ENCODE measurements around the gene NKX6-1. TPM values are rescaled to one million over a fixed set of nuclear protein-coding genes. Genes with fewer than 3 reads are reported as not detected.

NKX6-1 gene
- total RNA-seq, 2 experiments from 2014 or later, result not detected

DNA sequence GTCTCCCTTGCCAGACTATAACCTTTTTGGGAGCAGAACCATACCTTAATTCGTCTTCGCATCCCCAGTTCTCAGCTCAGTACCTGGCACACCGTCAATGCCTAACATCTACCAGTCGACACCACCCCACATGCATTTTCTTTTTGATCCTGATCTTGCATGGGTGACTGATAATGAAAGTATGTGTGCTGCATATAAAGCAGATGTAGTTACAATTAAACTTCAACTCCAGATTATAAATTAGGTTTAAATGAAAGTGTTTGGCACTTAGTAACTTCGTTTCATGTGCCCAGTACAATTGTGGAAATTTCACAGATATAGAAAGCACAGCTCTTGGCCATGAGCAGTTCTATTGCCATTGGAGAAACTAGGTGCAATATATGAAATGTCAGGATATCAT lies 8.8 kb upstream of the NKX6-1 start:
- Histone ChIP-seq H3K79me2 (ENCODE audit: insufficient read depth, low read depth, low read length) (no peaks in the 10 kb centered on the region), H2AFZ (ENCODE audit: low read length) (no peak overlapping the region), H3K4me2 (ENCODE audit: low read length) (no peak overlapping the region), H3K9me2 (ENCODE audit: insufficient read depth, low read length) (no peaks in the 10 kb centered on the region), H3K36me3 (ENCODE audit: insufficient read depth, low read length) (no peaks in the 10 kb centered on the region), H3K4me1 (ENCODE audit: insufficient read depth, low read length, poor library complexity, severe bottlenecking) (no peaks in the 10 kb centered on the region), H3K27ac (ENCODE audit: low read depth, low read length, poor library complexity, severe bottlenecking) (no peak overlapping the region), H4K20me1 (ENCODE audit: insufficient read depth, low read length) (no peaks in the 10 kb centered on the region), H3K4me3 (ENCODE audit: low read depth, low read length, poor library complexity, severe bottlenecking) (no peak overlapping the region), H3K9me3 (ENCODE audit: low read length) (no peaks in the 10 kb centered on the region)
- intact Hi-C loops (cut with micrococcal nuclease; ENCODE audit: unreplicated experiment), result loop anchor here (10.0 kb wide), 1 partner anchor 603 kb away; no protein-coding TSS in a partner anchor
- no peak for DNase-seq (ENCODE audit: low spot score)
- ChIA-PET CTCF (ENCODE audit: unreplicated experiment) (no interaction called here), POLR2A (no interaction called here)
- BruUV-seq (replicated peaks), result no TSS peak
- TF ChIP-seq, protein P1, sequence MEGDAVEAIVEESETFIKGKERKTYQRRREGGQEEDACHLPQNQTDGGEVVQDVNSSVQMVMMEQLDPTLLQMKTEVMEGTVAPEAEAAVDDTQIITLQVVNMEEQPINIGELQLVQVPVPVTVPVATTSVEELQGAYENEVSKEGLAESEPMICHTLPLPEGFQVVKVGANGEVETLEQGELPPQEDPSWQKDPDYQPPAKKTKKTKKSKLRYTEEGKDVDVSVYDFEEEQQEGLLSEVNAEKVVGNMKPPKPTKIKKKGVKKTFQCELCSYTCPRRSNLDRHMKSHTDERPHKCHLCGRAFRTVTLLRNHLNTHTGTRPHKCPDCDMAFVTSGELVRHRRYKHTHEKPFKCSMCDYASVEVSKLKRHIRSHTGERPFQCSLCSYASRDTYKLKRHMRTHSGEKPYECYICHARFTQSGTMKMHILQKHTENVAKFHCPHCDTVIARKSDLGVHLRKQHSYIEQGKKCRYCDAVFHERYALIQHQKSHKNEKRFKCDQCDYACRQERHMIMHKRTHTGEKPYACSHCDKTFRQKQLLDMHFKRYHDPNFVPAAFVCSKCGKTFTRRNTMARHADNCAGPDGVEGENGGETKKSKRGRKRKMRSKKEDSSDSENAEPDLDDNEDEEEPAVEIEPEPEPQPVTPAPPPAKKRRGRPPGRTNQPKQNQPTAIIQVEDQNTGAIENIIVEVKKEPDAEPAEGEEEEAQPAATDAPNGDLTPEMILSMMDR (conservative IDR thresholded peaks at IDR 0.05; ENCODE audit: low read length), result no peak
- TF ChIP-seq EZH2phosphoT487 (IDR thresholded peaks at IDR 0.05; ENCODE audit: borderline replicate concordance, low read depth, low read length), result no peak

- intact Hi-C loops (cut with micrococcal nuclease; ENCODE audit: unreplicated experiment), result loop anchor here (5.0 to 10.0 kb wide), 2 partner anchors 600 to 858 kb away; no protein-coding TSS in a partner anchor
- no peak for TF ChIP-seq EZH2phosphoT487 (IDR thresholded peaks at IDR 0.05; ENCODE audit: borderline replicate concordance, low read depth, low read length)
- TF ChIP-seq, protein P1 (conservative IDR thresholded peaks at IDR 0.05; ENCODE audit: low read length), result no peak
- POLR2A ChIA-PET, result no interaction called here
Measured at GRCh38 chr4:84504821-84505220, 5.7 kb upstream of the NKX6-1 start.

GRCh38 chr4:84503495-84504437 lies 4.7 kb upstream of the NKX6-1 start:
- intact Hi-C loops (cut with micrococcal nuclease; ENCODE audit: unreplicated experiment), result loop anchor here (5.0 to 10.0 kb wide), 2 partner anchors 599 to 856 kb away; no protein-coding TSS in a partner anchor
- Histone ChIP-seq H3K4me3 (ENCODE audit: low read depth, low read length, poor library complexity, severe bottlenecking) (no peak overlapping the region), H3K4me2 (ENCODE audit: low read length) (no peak overlapping the region), H4K20me1 (ENCODE audit: insufficient read depth, low read length) (no peaks in the 10 kb centered on the region), H3K27ac (ENCODE audit: low read depth, low read length, poor library complexity, severe bottlenecking) (no peak overlapping the region), H3K9me2 (ENCODE audit: insufficient read depth, low read length) (no peaks in the 10 kb centered on the region), H2AFZ (ENCODE audit: low read length) (no peak overlapping the region), H3K9me3 (ENCODE audit: low read length) (no peaks in the 10 kb centered on the region), H3K79me2 (ENCODE audit: insufficient read depth, low read depth, low read length) (no peaks in the 10 kb centered on the region), H3K4me1 (ENCODE audit: insufficient read depth, low read length, poor library complexity, severe bottlenecking) (no peaks in the 10 kb centered on the region), H3K36me3 (ENCODE audit: insufficient read depth, low read length) (no peaks in the 10 kb centered on the region)
- POLR2A ChIA-PET, result no interaction called here
- TF ChIP-seq EZH2phosphoT487 (IDR thresholded peaks at IDR 0.05; ENCODE audit: borderline replicate concordance, low read depth, low read length), result peak; percentile 35; the same call in 1 of the 2 replicates
- TF ChIP-seq, protein P1 (conservative IDR thresholded peaks at IDR 0.05; ENCODE audit: low read length), result peak; percentile 80
- no TSS peak for BruUV-seq (replicated peaks)
- DNase-seq (ENCODE audit: low spot score), result peak; percentile 63
- CTCF ChIA-PET (ENCODE audit: unreplicated experiment), result no interaction called here

More at GRCh38 chr4:84504821-84505220, 5.7 kb upstream of the NKX6-1 start:
- H3K4me2 ChIP-seq (ENCODE audit: low read length), result no peak overlapping the region
- no peak overlapping the region for H2AFZ ChIP-seq (ENCODE audit: low read length)
- no peaks in the 10 kb centered on the region for H3K4me1 ChIP-seq (ENCODE audit: insufficient read depth, low read length, poor library complexity, severe bottlenecking)
- no peaks in the 10 kb centered on the region for H3K36me3 ChIP-seq (ENCODE audit: insufficient read depth, low read length)
- no TSS peak for BruUV-seq (replicated peaks)
- no peaks in the 10 kb centered on the region for H4K20me1 ChIP-seq (ENCODE audit: insufficient read depth, low read length)
- no peak overlapping the region for H3K27ac ChIP-seq (ENCODE audit: low read depth, low read length, poor library complexity, severe bottlenecking)
- no peak overlapping the region for H3K4me3 ChIP-seq (ENCODE audit: low read depth, low read length, poor library complexity, severe bottlenecking)
- DNase-seq (ENCODE audit: low spot score), result no peak
- no peaks in the 10 kb centered on the region for H3K79me2 ChIP-seq (ENCODE audit: insufficient read depth, low read depth, low read length)
- H3K9me3 ChIP-seq (ENCODE audit: low read length), result no peaks in the 10 kb centered on the region
- CTCF ChIA-PET (ENCODE audit: unreplicated experiment), result no interaction called here
- H3K9me2 ChIP-seq (ENCODE audit: insufficient read depth, low read length), result no peaks in the 10 kb centered on the region

All from OCI-LY7 (cell line).